Liver (tissue), 9 donors: ENCODE measurements around the gene CDH3. TPM values are rescaled to one million over a fixed set of nuclear protein-coding genes. Genes with fewer than 3 reads are reported as not detected.

Source experiments
- DNase-seq: peaks from one replicate; pipeline ENCODE4 v3.0.0-alpha.2; 2017; ENCODE audit warnings: low spot score
- H3K27ac ChIP-seq, 2 donors: one replicate each; pipeline ENCODE4 v1.7.0; 2013; ENCODE audit warnings: inconsistent platforms in 2 of 2, low read length in 2 of 2, control low read depth in 1 of 2, low read depth in 1 of 2, mild to moderate bottlenecking in 1 of 2
- H3K27me3 ChIP-seq, 4 donors: one replicate each; pipeline versions ENCODE4 v1.6.1 to v1.7.0; 2013; ENCODE audit warnings: low read length in 3 of 4, inconsistent platforms in 1 of 4, mild to moderate bottlenecking in 1 of 4, moderate library complexity in 1 of 4; ENCODE audit not compliant: control insufficient read depth in 4 of 4, insufficient read depth in 4 of 4
- H3K36me3 ChIP-seq, 4 donors: one replicate each; pipeline versions ENCODE4 v1.6.1 to v1.7.0; 2013; ENCODE audit warnings: low read length in 3 of 4, mild to moderate bottlenecking in 3 of 4, low read depth in 1 of 4, moderate library complexity in 1 of 4; ENCODE audit not compliant: control insufficient read depth in 4 of 4, insufficient read depth in 3 of 4
- H3K4me1 ChIP-seq, 4 donors: one replicate each; pipeline versions ENCODE4 v1.6.1 to v1.7.0; 2013; ENCODE audit warnings: low read length in 3 of 4, mild to moderate bottlenecking in 3 of 4, moderate library complexity in 1 of 4; ENCODE audit not compliant: control insufficient read depth in 4 of 4, insufficient read depth in 4 of 4
- H3K4me3 ChIP-seq, 3 donors: one replicate each; pipeline versions ENCODE4 v1.6.1 to v1.7.0; 2013; ENCODE audit warnings: low read length in 3 of 3, control low read depth in 1 of 3, low read depth in 1 of 3, mild to moderate bottlenecking in 1 of 3
- H3K9ac ChIP-seq, 2 donors: one replicate each; pipeline ENCODE4 v1.7.0; 2013; ENCODE audit warnings: low read length in 2 of 2, mild to moderate bottlenecking in 2 of 2, moderate library complexity in 2 of 2, control low read depth in 1 of 2, low read depth in 1 of 2
- H3K9me3 ChIP-seq, 4 donors: one replicate each; pipeline versions ENCODE4 v1.6.1 to v1.7.0; 2013; ENCODE audit warnings: low read length in 3 of 4; ENCODE audit not compliant: control insufficient read depth in 4 of 4
- FOXA1 ChIP-seq: IDR thresholded peaks from 2 replicates; pipeline ENCODE4 v1.6.1; 2016; ENCODE audit warnings: antibody characterized with exemption
- FOXA2 ChIP-seq: IDR thresholded peaks from 2 replicates; pipeline ENCODE4 v1.6.1; 2016; ENCODE audit warnings: antibody characterized with exemption
- GABPA ChIP-seq, 2 donors: IDR thresholded peaks in 1 of 2; conservative IDR thresholded peaks in 1 of 2; 2 replicates each; pipeline ENCODE4 v1.6.1; 2016; ENCODE audit warnings: antibody characterized with exemption in 2 of 2, mild to moderate bottlenecking in 1 of 2, moderate library complexity in 1 of 2
- HNF4A ChIP-seq, 2 donors: conservative IDR thresholded peaks; 2 replicates each; pipeline ENCODE4 v1.6.1; 2016; ENCODE audit warnings: antibody characterized with exemption in 2 of 2, mild to moderate bottlenecking in 2 of 2
- HNF4G ChIP-seq: IDR thresholded peaks from 2 replicates; pipeline ENCODE4 v1.6.1; 2016; ENCODE audit warnings: antibody characterized with exemption
- JUND ChIP-seq, 2 donors: IDR thresholded peaks; 2 replicates each; pipeline ENCODE4 v1.6.1; 2016; ENCODE audit warnings: antibody characterized with exemption in 2 of 2
- RAD21 ChIP-seq, 2 donors: IDR thresholded peaks; 2 replicates each; pipeline ENCODE4 v1.6.1; 2016; ENCODE audit warnings: antibody characterized with exemption in 2 of 2, mild to moderate bottlenecking in 2 of 2
- RXRA ChIP-seq, 2 donors: IDR thresholded peaks; 2 replicates each; pipeline ENCODE4 v1.6.1; 2017 to 2018; ENCODE audit warnings: antibody characterized with exemption in 2 of 2, mild to moderate bottlenecking in 1 of 2
- TAF1 ChIP-seq: conservative IDR thresholded peaks from 2 replicates; pipeline ENCODE4 v1.6.1; 2016; ENCODE audit warnings: antibody characterized with exemption, mild to moderate bottlenecking
- WGBS: extraction: QIAGEN DNeasy Blood & Tissue Kit; methylation state at CpG from one replicate; pipeline ENCODE4 v1.1.7; 2013; 5-methylcytosine and 5-hydroxymethylcytosine counted together
- polyA plus RNA-seq, 2 donors: library from polyadenylated mRNA; stranded (reverse) in 1 of 2; unstranded in 1 of 2; fragments of 200-250 nt in 1 of 2; fragments of >200 nt in 1 of 2; fragmentation: Nextera tagmentation in 1 of 2; extraction: Ambion mirVana in 1 of 2; gene quantifications; one replicate each; pipeline versions ENCODE4 v1.2.1 to v1.2.3, GENCODE V29; 2013 to 2015
- total RNA-seq, 2 donors: library from RNA; depleted of rRNA; stranded (reverse); fragments of >200 nt; gene quantifications; one replicate each; pipeline ENCODE4 v1.2.3, GENCODE V29; 2014
- TF ChIP-seq, protein P1 (sequence below): IDR thresholded peaks from 2 replicates; pipeline ENCODE4 v1.6.1; 2016; ENCODE audit warnings: antibody characterized with exemption
- TF ChIP-seq, protein P2 (sequence below): fragments of 150-350 bp; IDR thresholded peaks from 2 replicates; pipeline ENCODE4 v1.5.1; 2017; ENCODE audit warnings: improper control_type of control experiment, low read depth, low read length; ENCODE audit not compliant: missing input control
- TF ChIP-seq, protein P3 (sequence below): IDR thresholded peaks from 2 replicates; pipeline ENCODE4 v1.6.1; 2016; ENCODE audit warnings: antibody characterized with exemption, mild to moderate bottlenecking
- TF ChIP-seq, protein P4 (sequence below): IDR thresholded peaks from 2 replicates; pipeline ENCODE4 v1.6.1; 2016; ENCODE audit warnings: antibody characterized with exemption
- donor health status: healthy.
- donor health status: healthy.
- donor health status: healthy.
- donor health status: healthy.
- donor health status: healthy.

CDH3 gene
- total and polyA plus RNA-seq, 4 donors, result 0.08 to 0.19 TPM; not detected in 2

DNA sequence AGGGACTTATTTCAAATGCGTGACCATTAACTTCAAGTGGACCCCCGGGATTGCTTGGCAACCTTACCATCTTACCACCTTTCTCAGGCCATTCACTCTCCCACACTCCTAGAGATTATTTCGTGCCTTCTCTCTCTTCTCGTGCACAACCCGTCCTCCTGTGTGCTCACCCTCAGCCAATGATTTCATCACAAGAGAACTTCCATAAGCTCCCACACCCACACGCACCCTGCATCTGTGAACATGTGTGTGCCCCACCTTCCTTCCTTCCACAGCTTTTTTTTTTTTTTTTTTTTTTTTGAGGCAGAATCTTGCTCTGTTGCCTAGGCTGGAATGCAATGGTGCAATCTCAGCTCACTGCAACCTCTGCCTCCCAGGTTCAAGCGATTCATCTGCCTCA lies 27.4 kb upstream of the CDH3 start:
- no peaks in the 10 kb centered on the region for H3K36me3 ChIP-seq
- no peak for DNase-seq
- 92% methylated on average over 7 of the region's 7 CpGs for WGBS
- H3K9ac ChIP-seq, result no peak overlapping the region
- peaks cover 4 to 15% (median 5%) of the 10 kb centered on the region in 4 donors for H3K9me3 ChIP-seq
- H3K27ac ChIP-seq, result no peak overlapping the region
- no peaks in the 10 kb centered on the region for H3K4me1 ChIP-seq
- H3K27me3 ChIP-seq, result no peaks in the 10 kb centered on the region
- no peak for TF ChIP-seq RAD21 (IDR thresholded peaks at IDR 0.05)
- no peak for TF ChIP-seq HNF4A (conservative IDR thresholded peaks at IDR 0.05)
- TF ChIP-seq TAF1, result no peak
- TF ChIP-seq, protein P1, sequence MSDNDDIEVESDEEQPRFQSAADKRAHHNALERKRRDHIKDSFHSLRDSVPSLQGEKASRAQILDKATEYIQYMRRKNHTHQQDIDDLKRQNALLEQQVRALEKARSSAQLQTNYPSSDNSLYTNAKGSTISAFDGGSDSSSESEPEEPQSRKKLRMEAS, result no peak
- no peak for TF ChIP-seq RXRA (IDR thresholded peaks at IDR 0.05)
- no peak for TF ChIP-seq JUND (IDR thresholded peaks at IDR 0.05)
- TF ChIP-seq, protein P2, sequence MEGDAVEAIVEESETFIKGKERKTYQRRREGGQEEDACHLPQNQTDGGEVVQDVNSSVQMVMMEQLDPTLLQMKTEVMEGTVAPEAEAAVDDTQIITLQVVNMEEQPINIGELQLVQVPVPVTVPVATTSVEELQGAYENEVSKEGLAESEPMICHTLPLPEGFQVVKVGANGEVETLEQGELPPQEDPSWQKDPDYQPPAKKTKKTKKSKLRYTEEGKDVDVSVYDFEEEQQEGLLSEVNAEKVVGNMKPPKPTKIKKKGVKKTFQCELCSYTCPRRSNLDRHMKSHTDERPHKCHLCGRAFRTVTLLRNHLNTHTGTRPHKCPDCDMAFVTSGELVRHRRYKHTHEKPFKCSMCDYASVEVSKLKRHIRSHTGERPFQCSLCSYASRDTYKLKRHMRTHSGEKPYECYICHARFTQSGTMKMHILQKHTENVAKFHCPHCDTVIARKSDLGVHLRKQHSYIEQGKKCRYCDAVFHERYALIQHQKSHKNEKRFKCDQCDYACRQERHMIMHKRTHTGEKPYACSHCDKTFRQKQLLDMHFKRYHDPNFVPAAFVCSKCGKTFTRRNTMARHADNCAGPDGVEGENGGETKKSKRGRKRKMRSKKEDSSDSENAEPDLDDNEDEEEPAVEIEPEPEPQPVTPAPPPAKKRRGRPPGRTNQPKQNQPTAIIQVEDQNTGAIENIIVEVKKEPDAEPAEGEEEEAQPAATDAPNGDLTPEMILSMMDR, result no peak
- TF ChIP-seq, protein P3, sequence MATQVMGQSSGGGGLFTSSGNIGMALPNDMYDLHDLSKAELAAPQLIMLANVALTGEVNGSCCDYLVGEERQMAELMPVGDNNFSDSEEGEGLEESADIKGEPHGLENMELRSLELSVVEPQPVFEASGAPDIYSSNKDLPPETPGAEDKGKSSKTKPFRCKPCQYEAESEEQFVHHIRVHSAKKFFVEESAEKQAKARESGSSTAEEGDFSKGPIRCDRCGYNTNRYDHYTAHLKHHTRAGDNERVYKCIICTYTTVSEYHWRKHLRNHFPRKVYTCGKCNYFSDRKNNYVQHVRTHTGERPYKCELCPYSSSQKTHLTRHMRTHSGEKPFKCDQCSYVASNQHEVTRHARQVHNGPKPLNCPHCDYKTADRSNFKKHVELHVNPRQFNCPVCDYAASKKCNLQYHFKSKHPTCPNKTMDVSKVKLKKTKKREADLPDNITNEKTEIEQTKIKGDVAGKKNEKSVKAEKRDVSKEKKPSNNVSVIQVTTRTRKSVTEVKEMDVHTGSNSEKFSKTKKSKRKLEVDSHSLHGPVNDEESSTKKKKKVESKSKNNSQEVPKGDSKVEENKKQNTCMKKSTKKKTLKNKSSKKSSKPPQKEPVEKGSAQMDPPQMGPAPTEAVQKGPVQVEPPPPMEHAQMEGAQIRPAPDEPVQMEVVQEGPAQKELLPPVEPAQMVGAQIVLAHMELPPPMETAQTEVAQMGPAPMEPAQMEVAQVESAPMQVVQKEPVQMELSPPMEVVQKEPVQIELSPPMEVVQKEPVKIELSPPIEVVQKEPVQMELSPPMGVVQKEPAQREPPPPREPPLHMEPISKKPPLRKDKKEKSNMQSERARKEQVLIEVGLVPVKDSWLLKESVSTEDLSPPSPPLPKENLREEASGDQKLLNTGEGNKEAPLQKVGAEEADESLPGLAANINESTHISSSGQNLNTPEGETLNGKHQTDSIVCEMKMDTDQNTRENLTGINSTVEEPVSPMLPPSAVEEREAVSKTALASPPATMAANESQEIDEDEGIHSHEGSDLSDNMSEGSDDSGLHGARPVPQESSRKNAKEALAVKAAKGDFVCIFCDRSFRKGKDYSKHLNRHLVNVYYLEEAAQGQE, result no peak
- no peak for TF ChIP-seq FOXA2
- no peak overlapping the region for H3K4me3 ChIP-seq

DNA sequence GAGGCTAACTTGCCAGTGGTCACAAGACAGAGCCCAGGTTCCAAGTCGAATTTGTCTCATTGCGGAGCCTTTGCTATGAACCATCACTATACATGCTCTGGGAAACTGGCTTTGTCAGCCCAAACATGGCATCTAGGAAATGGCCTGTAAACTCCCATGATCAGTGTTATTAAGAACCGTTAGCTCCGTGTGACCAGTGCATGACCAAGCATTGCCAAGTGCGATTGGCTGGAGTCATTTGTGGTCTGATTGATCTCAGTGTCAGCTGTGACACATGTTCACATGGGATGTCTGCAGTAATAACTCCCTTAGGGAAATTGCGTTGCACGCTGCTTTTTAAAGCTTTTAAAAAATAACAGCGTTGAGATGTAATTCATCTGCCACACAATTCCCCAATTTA lies 18.6 kb upstream of the CDH3 start:
- H3K36me3 ChIP-seq, result no peaks in the 10 kb centered on the region
- no peak for TF ChIP-seq HNF4G
- TF ChIP-seq, protein P4, sequence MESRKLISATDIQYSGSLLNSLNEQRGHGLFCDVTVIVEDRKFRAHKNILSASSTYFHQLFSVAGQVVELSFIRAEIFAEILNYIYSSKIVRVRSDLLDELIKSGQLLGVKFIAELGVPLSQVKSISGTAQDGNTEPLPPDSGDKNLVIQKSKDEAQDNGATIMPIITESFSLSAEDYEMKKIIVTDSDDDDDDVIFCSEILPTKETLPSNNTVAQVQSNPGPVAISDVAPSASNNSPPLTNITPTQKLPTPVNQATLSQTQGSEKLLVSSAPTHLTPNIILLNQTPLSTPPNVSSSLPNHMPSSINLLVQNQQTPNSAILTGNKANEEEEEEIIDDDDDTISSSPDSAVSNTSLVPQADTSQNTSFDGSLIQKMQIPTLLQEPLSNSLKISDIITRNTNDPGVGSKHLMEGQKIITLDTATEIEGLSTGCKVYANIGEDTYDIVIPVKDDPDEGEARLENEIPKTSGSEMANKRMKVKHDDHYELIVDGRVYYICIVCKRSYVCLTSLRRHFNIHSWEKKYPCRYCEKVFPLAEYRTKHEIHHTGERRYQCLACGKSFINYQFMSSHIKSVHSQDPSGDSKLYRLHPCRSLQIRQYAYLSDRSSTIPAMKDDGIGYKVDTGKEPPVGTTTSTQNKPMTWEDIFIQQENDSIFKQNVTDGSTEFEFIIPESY, result no peak
- TF ChIP-seq, protein P1, result no peak
- no peak for TF ChIP-seq GABPA (IDR thresholded peaks at IDR 0.05 in 1 of 2, conservative IDR thresholded peaks at IDR 0.05 in 1 of 2)
- TF ChIP-seq, protein P2, result no peak
- TF ChIP-seq TAF1, result no peak
- TF ChIP-seq FOXA1, result no peak
- no peak for DNase-seq
- no peaks in the 10 kb centered on the region for H3K4me1 ChIP-seq
- H3K27me3 ChIP-seq, result peaks cover 0 to 2% (median 0%) of the 10 kb centered on the region in 4 donors
- no peak overlapping the region for H3K9ac ChIP-seq
- WGBS, result 87% methylated on average over 8 of the region's 8 CpGs
- H3K4me3 ChIP-seq, result no peak overlapping the region
- H3K9me3 ChIP-seq, result no peaks in the 10 kb centered on the region
- no peak overlapping the region for H3K27ac ChIP-seq
